H9 (cell line): ENCODE results near the gene GRID2. TPM values are rescaled to one million over a fixed set of nuclear protein-coding genes. Genes with fewer than 3 reads are reported as not detected.

Experiments used
- DNase-seq: peaks from one replicate; pipeline ENCODE4 v3.0.0-alpha.2; 2017
- H2AFZ ChIP-seq: one replicate; pipeline ENCODE4 v1.6.1; 2013; ENCODE audit warnings: mild to moderate bottlenecking, low read length, control low read depth, moderate library complexity
- H2AK5ac ChIP-seq: 2 replicates; pipeline ENCODE4 v1.6.1; 2013; ENCODE audit warnings: low read length, control low read depth, mixed read lengths; ENCODE audit not compliant: insufficient read length
- H2BK120ac ChIP-seq: one replicate; pipeline ENCODE4 v1.6.1; 2013; ENCODE audit warnings: low read depth, mild to moderate bottlenecking, low read length, control low read depth, inconsistent platforms; ENCODE audit not compliant: poor library complexity, severe bottlenecking
- H2BK12ac ChIP-seq: 2 replicates; pipeline ENCODE4 v1.6.1; 2013; ENCODE audit warnings: low read length, control low read depth, mixed read lengths, low read depth; ENCODE audit not compliant: insufficient read length
- H2BK15ac ChIP-seq: 2 replicates; pipeline ENCODE4 v1.6.1; 2013; ENCODE audit warnings: low read depth, low read length, control low read depth
- H2BK20ac ChIP-seq: one replicate; pipeline ENCODE4 v1.6.1; 2013; ENCODE audit warnings: low read depth, mild to moderate bottlenecking, low read length, control low read depth, inconsistent platforms; ENCODE audit not compliant: poor library complexity, severe bottlenecking
- H2BK5ac ChIP-seq: 2 replicates; pipeline ENCODE4 v1.6.1; 2013; ENCODE audit warnings: low read length, control low read depth, mixed read lengths; ENCODE audit not compliant: insufficient read length
- H3K14ac ChIP-seq: 2 replicates; pipeline ENCODE4 v1.6.1; 2013; ENCODE audit warnings: low read length, control low read depth; ENCODE audit not compliant: insufficient read depth
- H3K18ac ChIP-seq: 2 replicates; pipeline ENCODE4 v1.6.1; 2013; ENCODE audit warnings: low read depth, mild to moderate bottlenecking, mixed read lengths, low read length, control low read depth; ENCODE audit not compliant: insufficient read length
- H3K23ac ChIP-seq: 2 replicates; pipeline ENCODE4 v1.6.1; 2013; ENCODE audit warnings: low read length, control low read depth, mixed read lengths, low read depth; ENCODE audit not compliant: insufficient read length
- H3K23me2 ChIP-seq: 2 replicates; pipeline ENCODE4 v1.6.1; 2013; ENCODE audit warnings: low read depth, mild to moderate bottlenecking, mixed read lengths, low read length, control low read depth; ENCODE audit not compliant: insufficient read length, poor library complexity, severe bottlenecking
- H3K27ac ChIP-seq: 2 replicates; pipeline ENCODE4 v1.5.1; 2013; ENCODE audit warnings: low read length, control low read depth, mixed read lengths, low read depth; ENCODE audit not compliant: insufficient read length
- H3K27me3 ChIP-seq: 2 replicates; pipeline ENCODE4 v1.6.1; 2013; ENCODE audit warnings: low read length, control low read depth, inconsistent platforms; ENCODE audit not compliant: insufficient read depth
- H3K4ac ChIP-seq: 2 replicates; pipeline ENCODE4 v1.6.1; 2013; ENCODE audit warnings: low read depth, mild to moderate bottlenecking, control low read depth, inconsistent platforms, low read length, moderate library complexity
- H3K4me1 ChIP-seq: 2 replicates; pipeline ENCODE4 v1.6.1; 2013; ENCODE audit warnings: low read length, control low read depth, inconsistent platforms; ENCODE audit not compliant: insufficient read depth
- H3K4me2 ChIP-seq: 2 replicates; pipeline ENCODE4 v1.6.1; 2013; ENCODE audit warnings: low read length, control low read depth, mixed read lengths; ENCODE audit not compliant: insufficient read length, insufficient read depth
- H3K56ac ChIP-seq: 2 replicates; pipeline ENCODE4 v1.6.1; 2013; ENCODE audit warnings: low read depth, mild to moderate bottlenecking, mixed read lengths, low read length, control low read depth; ENCODE audit not compliant: insufficient read length
- H3K79me1 ChIP-seq: 2 replicates; pipeline ENCODE4 v1.6.1; 2013; ENCODE audit warnings: low read depth, mild to moderate bottlenecking, moderate library complexity, low read length, control low read depth, inconsistent platforms; ENCODE audit not compliant: insufficient read depth, poor library complexity, severe bottlenecking
- H3K79me2 ChIP-seq: 2 replicates; pipeline ENCODE4 v1.6.1; 2013; ENCODE audit warnings: low read length, control low read depth, inconsistent platforms; ENCODE audit not compliant: insufficient read depth
- H3K9ac ChIP-seq: 2 replicates; pipeline ENCODE4 v1.6.1; 2013; ENCODE audit warnings: low read length, control low read depth, mixed read lengths; ENCODE audit not compliant: insufficient read length; ENCODE audit errors: extremely low read depth
- H3K9me3 ChIP-seq: one replicate; pipeline ENCODE4 v1.6.1; 2013; ENCODE audit warnings: low read depth, low read length, inconsistent platforms; ENCODE audit not compliant: control insufficient read depth
- H3T11ph ChIP-seq: one replicate; pipeline ENCODE4 v1.6.1; 2013; ENCODE audit warnings: mild to moderate bottlenecking, low read length, control low read depth, inconsistent platforms
- H4K20me1 ChIP-seq: one replicate; pipeline ENCODE4 v1.6.1; 2013; ENCODE audit not compliant: control insufficient read depth, insufficient read length, insufficient read depth
- H4K5ac ChIP-seq: 2 replicates; pipeline ENCODE4 v1.6.1; 2013; ENCODE audit warnings: low read depth, mild to moderate bottlenecking, mixed read lengths, low read length, control low read depth; ENCODE audit not compliant: insufficient read length
- H4K8ac ChIP-seq: replicated peaks from 2 replicates; pipeline ENCODE4 v1.6.1; 2013; ENCODE audit warnings: low read length, control low read depth, mixed read lengths, low read depth; ENCODE audit not compliant: insufficient read length
- H4K91ac ChIP-seq: 2 replicates; pipeline ENCODE4 v1.6.1; 2013; ENCODE audit warnings: low read depth, mild to moderate bottlenecking, moderate library complexity, mixed read lengths, low read length, control low read depth; ENCODE audit not compliant: insufficient read length
- H3K27ac Mint-ChIP-seq, 3 experiments: 2 replicates in 2 of 3; 3 replicates in 1 of 3; pipeline ENCODE4 v1.8.0; 2020 to 2021; ENCODE audit warnings: mixed read lengths in 3 of 3, mild to moderate bottlenecking in 1 of 3, moderate library complexity in 1 of 3
- H3K27me3 Mint-ChIP-seq: 2 replicates; pipeline ENCODE4 v1.8.0; 2021; ENCODE audit warnings: low read depth, mild to moderate bottlenecking, moderate library complexity, mixed read lengths
- H3K36me3 Mint-ChIP-seq, 3 experiments: 2 replicates in 2 of 3; 3 replicates in 1 of 3; pipeline ENCODE4 v1.8.0; 2020 to 2021; ENCODE audit warnings: low read depth in 3 of 3, mixed read lengths in 3 of 3; ENCODE audit not compliant: insufficient read depth in 1 of 3
- H3K4me1 Mint-ChIP-seq, 2 experiments: 2 replicates each; pipeline ENCODE4 v1.8.0; 2020; ENCODE audit warnings: mixed read lengths in 2 of 2
- H3K4me3 Mint-ChIP-seq, 2 experiments: 2 replicates in 1 of 2; 3 replicates in 1 of 2; pipeline ENCODE4 v1.8.0; 2020 to 2021; ENCODE audit warnings: mild to moderate bottlenecking in 2 of 2, mixed read lengths in 2 of 2, moderate library complexity in 1 of 2
- H3K9me3 Mint-ChIP-seq, 2 experiments: 2 replicates in 1 of 2; 3 replicates in 1 of 2; pipeline ENCODE4 v1.8.0; 2020; ENCODE audit warnings: mild to moderate bottlenecking in 2 of 2, mixed read lengths in 2 of 2, moderate library complexity in 1 of 2
- CTCF ChIP-seq: fragments of 200-600 bp; sonication (generic); conservative IDR thresholded peaks from 3 replicates; pipeline ENCODE4 v1.8.0; 2021; ENCODE audit warnings: antibody characterized with exemption, mild to moderate bottlenecking
- WGBS: extraction: QIAGEN DNeasy Blood & Tissue Kit; methylation state at CpG from one replicate; pipeline ENCODE4 v1.1.7; 2013; ENCODE audit warnings: missing lambda C conversion rate, low lambda C conversion rate, mixed read lengths; ENCODE audit not compliant: insufficient read length; ENCODE audit errors: extremely low coverage; 5-methylcytosine and 5-hydroxymethylcytosine counted together
- total RNA-seq: library from RNA; stranded (reverse); gene quantifications from 2 replicates; pipeline ENCODE4 v1.2.1, GENCODE V29; 2021

Gene GRID2
- total RNA-seq, 1 experiment from 2014 or later: 21.8 TPM

- Histone ChIP-seq H3K27me3 (no peaks in the 10 kb centered on the region), H2AK5ac (no peak overlapping the region), H3K18ac (no peak overlapping the region), H3K14ac (no peak overlapping the region), H2BK120ac (no peak overlapping the region), H3K9me3 (no peaks in the 10 kb centered on the region), H3K23ac (no peak overlapping the region), H4K5ac (no peak overlapping the region), H4K8ac (no peak overlapping the region), H3K23me2 (no peaks in the 10 kb centered on the region), H3K4me1 (peaks cover 4% of the 10 kb centered on the region; the same call in 1 of the 2 replicates), H3T11ph (no peak overlapping the region), H2BK20ac (no peak overlapping the region), H2AFZ (no peak overlapping the region), H3K56ac (no peak overlapping the region), H3K27ac (no peak overlapping the region), H4K20me1 (no peaks in the 10 kb centered on the region), H3K4ac (no peak overlapping the region), H3K4me2 (no peak overlapping the region), H3K79me2 (no peaks in the 10 kb centered on the region), H4K91ac (no peak overlapping the region), H2BK5ac (no peak overlapping the region), H2BK12ac (no peak overlapping the region), H2BK15ac (no peak overlapping the region), H3K79me1 (no peaks in the 10 kb centered on the region), H3K9ac (no peak overlapping the region)
- Mint-ChIP-seq H3K27me3 (no peaks in the 10 kb centered on the region), H3K4me1 (peaks cover 10 to 13% of the 10 kb centered on the region in 2 experiments), H3K9me3 (no peaks in the 10 kb centered on the region), H3K27ac (no peak overlapping the region), H3K36me3 (no peaks in the 10 kb centered on the region), H3K4me3 (no peak overlapping the region)
- WGBS: no CpG with 5 or more reads among the region's 3 CpGs
- DNase-seq: no peak
- no peak for TF ChIP-seq CTCF
Observed at GRCh38 chr4:93775551-93775950, 1471.8 kb downstream of the GRID2 start.
